K562 (cell line): ENCODE measurements around the gene BORCS8. TPM values are rescaled to one million over a fixed set of nuclear protein-coding genes. Genes with fewer than 3 reads are reported as not detected.

ENCODE experiments used
- ATAC-seq: fragments of 200-7000 bp; cut with Tn5 transposase; 3 replicates; pipeline ENCODE4 v1.9.1; 2020; ENCODE audit warnings: moderate library complexity
- BruUV-seq: library from RNA; stranded (reverse); fragments of 400-500 nt; replicated peaks from 2 replicates; lab custom pipeline; 2021; lab: Mats Ljungman, UMichigan
- CTCF ChIA-PET: fragments of 300-600 bp; formaldehyde crosslinking; extraction: SDS; loops from one replicate; lab custom pipeline; 2021; ENCODE audit warnings: low intra/inter-chr PET ratio; lab: Yijun Ruan, JAX
- POLR2A ChIA-PET: fragments of 300-600, 350-650 bp; sonication (Branson Sonifier 250); formaldehyde crosslinking; extraction: SDS; loops from one replicate; lab custom pipeline; 2021; ENCODE audit warnings: antibody characterized with exemption, inconsistent platforms; lab: Yijun Ruan, JAX
- DNase-seq, 4 experiments: peaks; one replicate each; pipeline versions ENCODE4 v3.0.0 to v3.0.0-alpha.2; 2011 to 2018; ENCODE audit warnings: low spot score in 3 of 4, mixed read lengths in 3 of 4; ENCODE audit errors: extremely low read depth in 1 of 4
- FAIRE-seq: peaks from 2 replicates; lab custom pipeline; 2011; peaks lifted over from hg19 to GRCh38; lab: Jason Lieb, UNC
- H2AFZ ChIP-seq: 2 replicates; pipeline ENCODE4 v1.6.0; 2011; ENCODE audit warnings: low read depth, low read length, control low read depth, inconsistent platforms
- H3K27ac ChIP-seq: fragments of 200-600 bp; 3 replicates; pipeline ENCODE4 v1.8.0; 2011; ENCODE audit warnings: low read depth, mild to moderate bottlenecking, control low read depth, inconsistent platforms, low read length, moderate library complexity, mixed read lengths; ENCODE audit errors: extremely low read depth
- H3K27me3 ChIP-seq, 2 experiments: fragments of 300-600 bp in 1 of 2; 2 replicates in 1 of 2; 3 replicates in 1 of 2; pipeline versions ENCODE4 v1.6.0 to v1.8.0; 2011; ENCODE audit warnings: inconsistent platforms in 2 of 2, low read length in 2 of 2, mild to moderate bottlenecking in 1 of 2, mixed read lengths in 1 of 2, moderate library complexity in 1 of 2; ENCODE audit not compliant: control insufficient read depth in 2 of 2, insufficient read depth in 2 of 2
- H3K36me3 ChIP-seq: fragments of 300-600 bp; 3 replicates; pipeline ENCODE4 v1.8.0; 2011; ENCODE audit warnings: mild to moderate bottlenecking, low read length, inconsistent platforms; ENCODE audit not compliant: control insufficient read depth, insufficient read depth
- H3K4me1 ChIP-seq, 2 experiments: fragments of 200-600 bp in 1 of 2; replicated peaks in 1 of 2; 2 replicates in 1 of 2; 3 replicates in 1 of 2; pipeline versions ENCODE4 v1.5.1 to v1.8.0; 2011; ENCODE audit warnings: inconsistent platforms in 2 of 2, low read length in 2 of 2, mild to moderate bottlenecking in 1 of 2, mixed read lengths in 1 of 2, moderate library complexity in 1 of 2; ENCODE audit not compliant: control insufficient read depth in 2 of 2, insufficient read depth in 2 of 2
- H3K4me2 ChIP-seq: 2 replicates; pipeline ENCODE4 v1.6.1; 2011; ENCODE audit warnings: low read length, control low read depth, inconsistent platforms, mixed read lengths; ENCODE audit not compliant: insufficient read depth
- H3K4me3 ChIP-seq: fragments of 200-600 bp; sonication (generic), shearing (Covaris generic); 2 replicates; pipeline ENCODE4 v1.5.1; 2016; ENCODE audit warnings: control low read depth, inconsistent platforms
- H3K79me2 ChIP-seq: fragments of 200-600 bp; 3 replicates; pipeline ENCODE4 v1.8.0; 2011; ENCODE audit warnings: low read length, inconsistent platforms; ENCODE audit not compliant: control insufficient read depth, insufficient read depth
- H3K9ac ChIP-seq, 2 experiments: 2 replicates each; pipeline versions ENCODE4 v1.6.0 to v1.6.1; 2011; ENCODE audit warnings: low read depth in 2 of 2, low read length in 2 of 2, control low read depth in 1 of 2, inconsistent platforms in 1 of 2, mild to moderate bottlenecking in 1 of 2, mixed read lengths in 1 of 2; ENCODE audit not compliant: insufficient read depth in 1 of 2
- H3K9me1 ChIP-seq: one replicate; pipeline ENCODE4 v1.6.0; 2011; ENCODE audit warnings: inconsistent platforms, mild to moderate bottlenecking, low read length, moderate library complexity; ENCODE audit not compliant: control insufficient read depth, insufficient read depth
- H3K9me3 ChIP-seq: replicated peaks from 2 replicates; pipeline ENCODE4 v1.5.1; 2011; ENCODE audit warnings: low read depth, low read length, inconsistent platforms; ENCODE audit not compliant: control insufficient read depth, insufficient read depth
- H4K20me1 ChIP-seq: replicated peaks from 2 replicates; pipeline ENCODE4 v1.6.1; 2011; ENCODE audit warnings: low read length, inconsistent platforms, mixed read lengths; ENCODE audit not compliant: control insufficient read depth, insufficient read depth
- CHD4 ChIP-seq: fragments of 200-600 bp; sonication (generic); IDR thresholded peaks from 3 replicates; pipeline ENCODE4 v1.6.1; 2012; ENCODE audit warnings: low read depth, mild to moderate bottlenecking, mixed read lengths, low read length, inconsistent platforms; ENCODE audit not compliant: insufficient read depth, insufficient replicate concordance, poor library complexity, severe bottlenecking
- GATA2 ChIP-seq: sonication (generic); formaldehyde crosslinking; IDR thresholded peaks from 2 replicates; pipeline ENCODE4 v1.4.0; 2020; ENCODE audit warnings: mild to moderate bottlenecking, missing genetic modification reagents
- JUN ChIP-seq, 2 experiments: sonication (generic) in 1 of 2; formaldehyde crosslinking in 1 of 2; IDR thresholded peaks; 2 replicates each; pipeline versions ENCODE4 v1.6.1 to v1.8.0; 2012 to 2022; ENCODE audit warnings: borderline replicate concordance in 2 of 2, mild to moderate bottlenecking in 2 of 2, improper control_type of control experiment in 1 of 2, low read depth in 1 of 2, low read length in 1 of 2, missing genetic modification reagents in 1 of 2
- NR4A1 ChIP-seq, 2 experiments: fragments of 250-450 bp in 1 of 2; fragments of 450-650 bp in 1 of 2; sonication (Bioruptor Pico) in 1 of 2; IDR thresholded peaks; 2 replicates each; pipeline versions ENCODE4 v1.4.0 to v1.6.1; 2016 to 2020; ENCODE audit warnings: mild to moderate bottlenecking in 2 of 2, missing compliant biosample characterization in 1 of 2, missing genetic modification characterization in 1 of 2, moderate library complexity in 1 of 2
- PATZ1 ChIP-seq: fragments of 250-450 bp; sonication (Bioruptor Pico); IDR thresholded peaks from 2 replicates; pipeline ENCODE4 v1.5.0; 2020; ENCODE audit warnings: mild to moderate bottlenecking, borderline replicate concordance
- POLR3A ChIP-seq: IDR thresholded peaks from 2 replicates; pipeline ENCODE4 v1.6.1; 2011; ENCODE audit warnings: borderline replicate concordance, mild to moderate bottlenecking, moderate library complexity; ENCODE audit not compliant: insufficient read length, insufficient read depth; ENCODE audit errors: extremely low read depth
- STAG1 ChIP-seq: sonication (generic); formaldehyde crosslinking; IDR thresholded peaks from 2 replicates; pipeline ENCODE4 v1.5.0; 2020; ENCODE audit warnings: missing genetic modification reagents, borderline replicate concordance
- ZHX1 ChIP-seq: fragments of 150-350 bp; conservative IDR thresholded peaks from 2 replicates; pipeline ENCODE4 v1.6.1; 2014; ENCODE audit warnings: low read length
- ZNF140 ChIP-seq: fragments of 250-450 bp; sonication (Bioruptor Pico); IDR thresholded peaks from 2 replicates; pipeline ENCODE4 v1.8.0; 2021; ENCODE audit warnings: moderate library complexity, mild to moderate bottlenecking, inconsistent platforms
- ZNF184 ChIP-seq: sonication (generic); formaldehyde crosslinking; IDR thresholded peaks from 2 replicates; pipeline ENCODE4 v1.5.0; 2020; ENCODE audit warnings: missing genetic modification reagents
- ZNF395 ChIP-seq: fragments of 200-800 bp; sonication (Bioruptor generic); IDR thresholded peaks from 2 replicates; pipeline ENCODE4 v1.6.1; 2017; ENCODE audit warnings: missing genetic modification characterization, missing compliant biosample characterization
- ZNF449 ChIP-seq: fragments of 250-450 bp; sonication (Bioruptor Pico); IDR thresholded peaks from 2 replicates; pipeline ENCODE4 v1.8.0; 2022; ENCODE audit warnings: moderate library complexity, mild to moderate bottlenecking, inconsistent platforms
- WGBS: fragments of 100-300 bp; shearing (Covaris generic); methylation state at CpG from one replicate; pipeline ENCODE4 v1.1.6; 2016; ENCODE audit warnings: low coverage, mixed read lengths; ENCODE audit not compliant: insufficient coverage; ENCODE audit errors: missing lambda C conversion rate; 5-methylcytosine and 5-hydroxymethylcytosine counted together
- in situ Hi-C: fragments of 300-500 bp; cut with MboI; formaldehyde crosslinking; loops from 4 replicates; pipeline ENCODE4 v1.15.0; 2018; ENCODE audit warnings: inconsistent platforms, mixed read lengths
- intact Hi-C: fragments of 100-400 bp; cut with micrococcal nuclease; formaldehyde crosslinking; loops from 2 replicates; pipeline ENCODE4 v1.14.2; 2022
- polyA plus RNA-seq, 8 experiments: library from polyadenylated mRNA; depleted of rRNA in 4 of 8; stranded (reverse) in 5 of 8; unstranded in 3 of 8; fragments of >200 nt; fragmentation: Nextera tagmentation in 2 of 8; fragmentation: Illumina TruSeq in 1 of 8; extraction: Ambion mirVana in 2 of 8; extraction: Trizol in 1 of 8; gene quantifications; 2 replicates each; pipeline versions ENCODE4 v1.2.1 to v1.2.3, GENCODE V29; 2011 to 2014; ENCODE audit warnings: inconsistent platforms in 1 of 8, missing spikeins in 1 of 8
- total RNA-seq, 7 experiments: library from RNA; depleted of rRNA in 6 of 7; stranded (reverse); fragments of >200 nt in 6 of 7; fragmentation: Illumina TruSeq in 2 of 7; extraction: Trizol in 2 of 7; gene quantifications; 2 replicates each; pipeline versions ENCODE4 v1.2.1 to v1.2.3, GENCODE V29; 2011 to 2021; ENCODE audit warnings: low replicate concordance in 1 of 7

The BORCS8 gene
- total and polyA plus RNA-seq, 9 of the 15 experiments (the other 6 are each of a cell fraction or from before 2014, with no cell fraction given) = 4.6 to 33.6 (median 16.3) TPM

GRCh38 chr19:19212916-19213315 is 21.0 kb upstream of the BORCS8 start:
- POLR2A ChIA-PET = no interaction called here
- no peak overlapping the region for H3K27ac ChIP-seq
- H3K27me3 ChIP-seq = peaks cover 8 to 33% of the 10 kb centered on the region in 2 experiments
- no TSS peak for BruUV-seq
- no peak overlapping the region for H3K4me3 ChIP-seq
- H2AFZ ChIP-seq = no peak overlapping the region
- FAIRE-seq (no peak), DNase-seq (no peak), ATAC-seq (no peak)
- peaks cover 2% of the 10 kb centered on the region for H3K9me3 ChIP-seq
- H3K36me3 ChIP-seq = no peaks in the 10 kb centered on the region
- no peak for TF ChIP-seq ZNF395 (CRISPR knock-in tag)
- no peak for TF ChIP-seq STAG1 (CRISPR knock-in tag)
- TF ChIP-seq ZNF449 (CRISPR knock-in tag) = no peak
- TF ChIP-seq GATA2 (CRISPR knock-in tag) = no peak
- no peak for TF ChIP-seq CHD4
- TF ChIP-seq NR4A1 (CRISPR knock-in tag; IDR thresholded peaks at IDR 0.05) = no peak
- TF ChIP-seq NR4A1 (tag; IDR thresholded peaks at IDR 0.05) = no peak
- no peak for TF ChIP-seq ZNF140 (CRISPR knock-in tag)
- TF ChIP-seq POLR3A = no peak
- no peak for TF ChIP-seq JUN (IDR thresholded peaks at IDR 0.05; ENCODE audit: borderline replicate concordance, low read depth, low read length)
- no peak for TF ChIP-seq JUN (CRISPR knock-in tag; IDR thresholded peaks at IDR 0.05; ENCODE audit: borderline replicate concordance)
- no peak for TF ChIP-seq ZHX1
- no peak for TF ChIP-seq ZNF184 (CRISPR knock-in tag)
- TF ChIP-seq PATZ1 (CRISPR knock-in tag) = no peak
- in situ Hi-C loops (no loop called here), intact Hi-C loops (no loop called here)
- peaks cover 2 to 13% of the 10 kb centered on the region in 2 experiments; a peak in 4 of 5 replicates for H3K4me1 ChIP-seq
- CTCF ChIA-PET = no interaction called here
- H3K9me1 ChIP-seq = peaks cover 3% of the 10 kb centered on the region
- H3K79me2 ChIP-seq = no peaks in the 10 kb centered on the region
- no peak overlapping the region for H3K4me2 ChIP-seq
- no peak overlapping the region for H3K9ac ChIP-seq
- H4K20me1 ChIP-seq = no peaks in the 10 kb centered on the region; the same call in 1 of the 2 replicates
- 0% methylated on average over 7 of the region's 7 CpGs for WGBS
